ENCODE measurements around the gene ARHGAP26.

DNA sequence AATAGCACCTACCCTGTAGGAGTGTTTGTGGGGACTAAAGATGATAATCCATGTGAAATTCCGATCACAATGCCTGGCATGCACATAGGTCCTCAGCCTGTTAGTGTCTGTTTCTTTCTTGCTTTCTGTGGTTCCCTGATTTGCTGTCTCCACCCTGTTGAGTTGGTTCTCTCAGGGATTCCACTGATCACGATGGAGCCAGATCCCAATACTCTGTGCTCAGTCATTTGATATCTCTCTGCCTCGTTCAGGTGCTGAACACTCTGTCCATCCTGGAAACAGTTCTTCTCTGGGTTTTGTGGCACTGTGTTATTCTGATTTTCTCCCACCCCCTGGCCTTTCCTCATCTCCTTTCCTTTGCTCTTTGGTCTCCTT is 60.8 kb downstream of the ARHGAP26 start:
- TF ChIP-seq, protein P1, sequence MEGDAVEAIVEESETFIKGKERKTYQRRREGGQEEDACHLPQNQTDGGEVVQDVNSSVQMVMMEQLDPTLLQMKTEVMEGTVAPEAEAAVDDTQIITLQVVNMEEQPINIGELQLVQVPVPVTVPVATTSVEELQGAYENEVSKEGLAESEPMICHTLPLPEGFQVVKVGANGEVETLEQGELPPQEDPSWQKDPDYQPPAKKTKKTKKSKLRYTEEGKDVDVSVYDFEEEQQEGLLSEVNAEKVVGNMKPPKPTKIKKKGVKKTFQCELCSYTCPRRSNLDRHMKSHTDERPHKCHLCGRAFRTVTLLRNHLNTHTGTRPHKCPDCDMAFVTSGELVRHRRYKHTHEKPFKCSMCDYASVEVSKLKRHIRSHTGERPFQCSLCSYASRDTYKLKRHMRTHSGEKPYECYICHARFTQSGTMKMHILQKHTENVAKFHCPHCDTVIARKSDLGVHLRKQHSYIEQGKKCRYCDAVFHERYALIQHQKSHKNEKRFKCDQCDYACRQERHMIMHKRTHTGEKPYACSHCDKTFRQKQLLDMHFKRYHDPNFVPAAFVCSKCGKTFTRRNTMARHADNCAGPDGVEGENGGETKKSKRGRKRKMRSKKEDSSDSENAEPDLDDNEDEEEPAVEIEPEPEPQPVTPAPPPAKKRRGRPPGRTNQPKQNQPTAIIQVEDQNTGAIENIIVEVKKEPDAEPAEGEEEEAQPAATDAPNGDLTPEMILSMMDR (IDR thresholded peaks at IDR 0.05; ENCODE audit: low read length): no peak
- no peak for TF ChIP-seq EZH2 (IDR thresholded peaks at IDR 0.05; ENCODE audit: borderline replicate concordance, low read length)
